Activated B cell treated with CpG ODN at 0.5 μM for 24 hours (primary cell): ENCODE measurements around the gene GAREM1. TPM values are rescaled to one million over a fixed set of nuclear protein-coding genes. Genes with fewer than 3 reads are reported as not detected.

ENCODE experiments used
- ATAC-seq: fragments of 200-7000 bp; cut with Tn5 transposase; one replicate; pipeline ENCODE4 v1.10.0; 2021; ENCODE audit warnings: low read depth, mild to moderate bottlenecking, moderate library complexity
- CTCF ChIA-PET: fragments of 350-600 bp; sonication (Branson Sonifier 250); formaldehyde crosslinking; loops from one replicate; lab custom pipeline; 2021; ENCODE audit warnings: antibody characterized with exemption; lab: Charles Lee
- POLR2A ChIA-PET: fragments of 350-600 bp; sonication (Branson Sonifier 250); formaldehyde crosslinking; loops from one replicate; lab custom pipeline; 2021; ENCODE audit warnings: antibody characterized with exemption; lab: Charles Lee
- DNase-seq: peaks from one replicate; pipeline ENCODE4 v3.0.0; 2022
- H3K27ac Mint-ChIP-seq: one replicate; pipeline ENCODE4 v1.8.0; 2020; ENCODE audit warnings: mixed read lengths
- H3K27me3 Mint-ChIP-seq: one replicate; pipeline ENCODE4 v1.8.0; 2021; ENCODE audit warnings: mixed read lengths
- H3K36me3 Mint-ChIP-seq: one replicate; pipeline ENCODE4 v1.8.0; 2021; ENCODE audit warnings: low read depth, mixed read lengths
- H3K4me1 Mint-ChIP-seq: one replicate; pipeline ENCODE4 v1.8.0; 2021; ENCODE audit warnings: mixed read lengths
- H3K4me3 Mint-ChIP-seq: one replicate; pipeline ENCODE4 v1.8.0; 2020; ENCODE audit warnings: mild to moderate bottlenecking, mixed read lengths
- H3K9me3 Mint-ChIP-seq: one replicate; pipeline ENCODE4 v1.8.0; 2020; ENCODE audit warnings: mixed read lengths
- intact Hi-C: fragments of 100-400 bp; cut with micrococcal nuclease; formaldehyde crosslinking; loops from one replicate; pipeline ENCODE4 v1.15.1; 2024
- total RNA-seq: library from RNA; stranded (reverse); gene quantifications from 2 replicates; pipeline ENCODE4 v1.2.3, GENCODE V29; 2022
- TF ChIP-seq, protein P1 (sequence below): fragments of 200-600 bp; IDR thresholded peaks from one replicate; pipeline ENCODE4 v1.8.0; 2022; ENCODE audit warnings: antibody characterized with exemption, mild to moderate bottlenecking

Gene GAREM1
- total RNA-seq, 1 donor from 2014 or later = not detected

DNA sequence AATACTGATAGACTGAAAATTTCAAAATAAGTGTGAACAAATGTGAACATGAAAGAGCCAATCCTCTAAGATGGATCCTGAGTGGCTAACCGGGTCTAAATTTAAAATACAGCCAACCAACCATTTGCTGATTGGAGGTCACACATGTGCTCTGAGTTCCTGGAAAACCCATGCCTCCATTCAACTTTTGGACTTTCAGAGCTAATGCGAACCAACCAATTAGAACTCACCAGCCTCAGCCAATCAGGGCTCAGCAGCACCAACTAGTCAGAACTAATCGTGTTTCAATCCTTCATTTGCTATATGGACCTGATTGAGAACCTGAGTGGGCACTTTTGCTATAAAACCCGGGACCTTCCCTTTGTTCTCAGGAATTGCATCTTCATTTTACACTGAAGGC lies 169.3 kb downstream of the GAREM1 start:
- POLR2A ChIA-PET = no interaction called here
- intact Hi-C loops = no loop called here
- Mint-ChIP-seq H3K27me3 (peaks cover 2% of the 10 kb centered on the region), H3K36me3 (no peaks in the 10 kb centered on the region), H3K9me3 (no peaks in the 10 kb centered on the region), H3K4me3 (no peak overlapping the region), H3K4me1 (no peaks in the 10 kb centered on the region), H3K27ac (no peak overlapping the region)
- TF ChIP-seq, protein P1, sequence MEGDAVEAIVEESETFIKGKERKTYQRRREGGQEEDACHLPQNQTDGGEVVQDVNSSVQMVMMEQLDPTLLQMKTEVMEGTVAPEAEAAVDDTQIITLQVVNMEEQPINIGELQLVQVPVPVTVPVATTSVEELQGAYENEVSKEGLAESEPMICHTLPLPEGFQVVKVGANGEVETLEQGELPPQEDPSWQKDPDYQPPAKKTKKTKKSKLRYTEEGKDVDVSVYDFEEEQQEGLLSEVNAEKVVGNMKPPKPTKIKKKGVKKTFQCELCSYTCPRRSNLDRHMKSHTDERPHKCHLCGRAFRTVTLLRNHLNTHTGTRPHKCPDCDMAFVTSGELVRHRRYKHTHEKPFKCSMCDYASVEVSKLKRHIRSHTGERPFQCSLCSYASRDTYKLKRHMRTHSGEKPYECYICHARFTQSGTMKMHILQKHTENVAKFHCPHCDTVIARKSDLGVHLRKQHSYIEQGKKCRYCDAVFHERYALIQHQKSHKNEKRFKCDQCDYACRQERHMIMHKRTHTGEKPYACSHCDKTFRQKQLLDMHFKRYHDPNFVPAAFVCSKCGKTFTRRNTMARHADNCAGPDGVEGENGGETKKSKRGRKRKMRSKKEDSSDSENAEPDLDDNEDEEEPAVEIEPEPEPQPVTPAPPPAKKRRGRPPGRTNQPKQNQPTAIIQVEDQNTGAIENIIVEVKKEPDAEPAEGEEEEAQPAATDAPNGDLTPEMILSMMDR = no peak
- CTCF ChIA-PET = no interaction called here
- DNase-seq = no peak
- no peak for ATAC-seq

GRCh38 chr18:32300914-32301313 lies 169.8 kb downstream of the GAREM1 start:
- no peaks in the 10 kb centered on the region for H3K36me3 Mint-ChIP-seq
- no peaks in the 10 kb centered on the region for H3K9me3 Mint-ChIP-seq
- ATAC-seq (no peak), DNase-seq (no peak)
- H3K27ac Mint-ChIP-seq = no peak overlapping the region
- intact Hi-C loops = no loop called here
- H3K27me3 Mint-ChIP-seq = peaks cover 2% of the 10 kb centered on the region
- TF ChIP-seq, protein P1 = no peak
- no peak overlapping the region for H3K4me3 Mint-ChIP-seq
- ChIA-PET CTCF (no interaction called here), POLR2A (no interaction called here)
- no peaks in the 10 kb centered on the region for H3K4me1 Mint-ChIP-seq

DNA sequence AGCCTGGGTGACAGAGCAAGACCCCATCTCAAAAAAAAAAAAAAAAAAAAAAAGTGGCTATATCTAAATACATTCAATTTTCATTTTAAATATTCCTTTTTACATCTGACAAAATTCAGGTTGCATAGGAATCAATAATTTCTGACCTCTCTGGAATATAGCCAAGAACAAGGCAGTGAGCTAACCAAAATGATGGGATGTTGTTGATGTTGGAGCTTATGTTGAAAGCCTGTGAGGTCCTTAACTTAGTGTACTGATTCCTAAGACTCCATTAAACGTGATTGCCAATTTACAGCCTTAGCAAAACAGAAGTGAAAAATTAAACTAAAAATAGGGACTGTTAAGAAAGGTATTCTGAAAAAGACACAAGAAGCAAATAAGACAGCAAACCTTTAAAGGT lies 171.2 kb downstream of the GAREM1 start:
- ChIA-PET POLR2A (no interaction called here), CTCF (no interaction called here)
- no peaks in the 10 kb centered on the region for H3K4me1 Mint-ChIP-seq
- no peak overlapping the region for H3K27ac Mint-ChIP-seq
- no peak overlapping the region for H3K4me3 Mint-ChIP-seq
- DNase-seq (no peak), ATAC-seq (no peak)
- H3K9me3 Mint-ChIP-seq = no peaks in the 10 kb centered on the region
- H3K36me3 Mint-ChIP-seq = no peaks in the 10 kb centered on the region
- TF ChIP-seq, protein P1 = no peak
- intact Hi-C loops = no loop called here
- peaks cover 5% of the 10 kb centered on the region for H3K27me3 Mint-ChIP-seq

DNA sequence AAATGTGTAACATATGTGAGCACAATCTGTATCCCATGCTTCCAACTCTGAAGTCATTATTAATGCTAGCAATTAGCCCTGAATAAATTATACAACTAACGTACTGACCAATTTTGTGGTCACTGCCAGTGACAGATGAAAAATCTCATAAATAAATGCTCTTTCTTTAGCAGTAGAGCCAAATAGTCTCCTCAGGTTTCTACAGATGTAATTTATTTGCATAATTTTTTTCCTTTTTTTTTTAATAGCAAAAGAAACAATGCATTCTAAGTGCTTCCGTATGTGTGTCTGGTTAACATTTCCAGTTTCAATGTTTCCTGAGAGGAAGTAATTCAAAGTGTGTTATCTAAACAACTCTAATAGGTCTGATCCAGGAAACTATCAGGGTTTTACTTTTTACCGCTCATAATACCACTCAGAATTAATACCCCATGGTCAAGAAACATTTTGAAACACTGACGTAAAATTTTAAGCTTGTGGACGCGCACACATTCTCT lies 172.5 kb downstream of the GAREM1 start:
- ATAC-seq (no peak), DNase-seq (no peak)
- H3K4me1 Mint-ChIP-seq = no peaks in the 10 kb centered on the region
- POLR2A ChIA-PET = no interaction called here
- CTCF ChIA-PET = no interaction called here
- H3K36me3 Mint-ChIP-seq = no peaks in the 10 kb centered on the region
- peaks cover 5% of the 10 kb centered on the region for H3K27me3 Mint-ChIP-seq
- H3K9me3 Mint-ChIP-seq = no peaks in the 10 kb centered on the region
- TF ChIP-seq, protein P1 = no peak
- no peak overlapping the region for H3K27ac Mint-ChIP-seq
- intact Hi-C loops = no loop called here
- no peak overlapping the region for H3K4me3 Mint-ChIP-seq

DNA sequence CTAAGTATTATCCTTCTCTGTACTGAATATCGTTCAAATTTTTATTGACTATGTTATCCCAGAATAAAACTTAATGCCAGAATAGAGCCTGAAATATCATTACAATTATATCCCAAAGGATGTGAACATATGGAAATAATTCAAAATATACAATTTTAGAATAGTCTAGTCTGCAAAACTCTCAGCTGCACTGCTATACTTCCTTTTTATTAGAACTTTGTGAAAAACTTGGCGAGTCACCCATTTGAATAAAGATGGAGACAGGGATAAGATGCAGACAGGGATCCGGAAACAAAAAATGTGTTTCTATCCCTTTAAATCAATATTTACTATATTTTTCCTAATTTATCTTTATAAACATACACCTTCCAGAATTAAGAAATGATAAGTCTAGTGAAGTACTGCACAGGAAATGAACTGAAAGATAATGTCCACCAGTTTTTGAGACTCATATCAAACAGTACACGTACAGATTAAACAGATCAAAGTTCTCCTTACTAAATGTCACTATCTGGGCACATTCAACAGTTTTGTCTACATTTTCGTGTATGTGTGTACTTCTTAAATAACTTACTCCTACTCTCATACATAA lies 173.0 kb downstream of the GAREM1 start:
- Mint-ChIP-seq H3K27ac (no peak overlapping the region), H3K27me3 (peaks cover 6% of the 10 kb centered on the region), H3K36me3 (no peaks in the 10 kb centered on the region), H3K4me3 (no peak overlapping the region), H3K9me3 (no peaks in the 10 kb centered on the region), H3K4me1 (no peaks in the 10 kb centered on the region)
- CTCF ChIA-PET = no interaction called here
- ATAC-seq = no peak
- intact Hi-C loops = no loop called here
- POLR2A ChIA-PET = no interaction called here
- DNase-seq = no peak
- TF ChIP-seq, protein P1 = no peak
